Sigmoid colon (tissue), 7 donors: Measurements from ENCODE around the gene PPIL6. TPM values are rescaled to one million over a fixed set of nuclear protein-coding genes. Genes with fewer than 3 reads are reported as not detected.
A peak's percentile ranks its signal among the peaks of the same experiment; 100 is the strongest.

ENCODE experiments used
- DNase-seq: peaks from one replicate; pipeline ENCODE4 v3.0.0-alpha.2; 2019
- H3K27ac ChIP-seq, 4 donors: fragments of 200-600 bp; sonication (generic); one replicate each; pipeline ENCODE4 v1.5.1; 2016 to 2019; ENCODE audit warnings: mild to moderate bottlenecking in 1 of 4
- H3K27me3 ChIP-seq, 3 donors: fragments of 200-600 bp; sonication (generic); one replicate each; pipeline ENCODE4 v1.5.1; 2019; ENCODE audit warnings: mild to moderate bottlenecking in 1 of 3
- H3K36me3 ChIP-seq, 4 donors: fragments of 200-600 bp; sonication (generic); one replicate each; pipeline ENCODE4 v1.5.1; 2016 to 2019
- H3K4me1 ChIP-seq, 4 donors: fragments of 200-600 bp; sonication (generic); one replicate each; pipeline ENCODE4 v1.5.1; 2017 to 2019
- H3K4me3 ChIP-seq, 4 donors: fragments of 200-600 bp; sonication (generic); one replicate each; pipeline ENCODE4 v1.5.1; 2017 to 2019; ENCODE audit warnings: mild to moderate bottlenecking in 2 of 4, moderate library complexity in 1 of 4
- H3K9me3 ChIP-seq, 4 donors: fragments of 200-600 bp in 3 of 4; sonication (generic) in 3 of 4; one replicate each; pipeline versions ENCODE4 v1.5.1 to v1.6.1; 2013 to 2019
- CTCF ChIP-seq, 4 experiments: fragments of 450-650 bp in 3 of 4; fragments of 200-600 bp in 1 of 4; IDR thresholded peaks; one replicate each; pipeline ENCODE4 v1.5.1; 2016 to 2019; ENCODE audit warnings: antibody characterized with exemption in 4 of 4, mild to moderate bottlenecking in 3 of 4, moderate library complexity in 2 of 4
- EP300 ChIP-seq, 4 donors: sonication (generic); formaldehyde crosslinking; IDR thresholded peaks; one replicate each; pipeline ENCODE4 v1.6.1; 2017; ENCODE audit warnings: antibody characterized with exemption in 4 of 4
- POLR2A ChIP-seq, 2 donors: fragments of 450-650 bp; IDR thresholded peaks; one replicate each; pipeline ENCODE4 v1.6.1; 2016; ENCODE audit warnings: antibody characterized with exemption in 2 of 2, mild to moderate bottlenecking in 2 of 2, moderate library complexity in 2 of 2
- POLR2AphosphoS5 ChIP-seq, 4 donors: sonication (generic); formaldehyde crosslinking; IDR thresholded peaks; one replicate each; pipeline ENCODE4 v1.6.1; 2017; ENCODE audit warnings: antibody characterized with exemption in 4 of 4
- WGBS, 2 donors: extraction: QIAGEN DNeasy Blood & Tissue Kit; methylation state at CpG; one replicate each; pipeline ENCODE4 v1.1.7; 2013; 5-methylcytosine and 5-hydroxymethylcytosine counted together
- intact Hi-C: fragments of 100-400 bp; cut with DNase I; formaldehyde crosslinking; loops from one replicate; pipeline ENCODE4 v1.15.1; 2023
- polyA plus RNA-seq, 3 donors: library from polyadenylated mRNA; stranded (reverse); fragments of 200-250 nt; gene quantifications; one replicate each; pipeline ENCODE4 v1.2.3, GENCODE V29; 2013
- total RNA-seq, 4 donors: library from RNA; depleted of rRNA; stranded (reverse); fragments of >200 nt; gene quantifications; one replicate each; pipeline ENCODE4 v1.1.0, GENCODE V29; 2016
- donor health status: healthy with polysubstance abuse.
- donor health status: Bipolar disorder and iron deficiency.
- donor health status: healthy.

Gene PPIL6
- total and polyA plus RNA-seq, 7 donors, result 0.44 to 10.2 (median 1.4) TPM

GRCh38 chr6:109351231-109352130 is 88.9 kb downstream of the PPIL6 start:
- Histone ChIP-seq H3K4me3 (no peak overlapping the region), H3K9me3 (peaks cover 0 to 2% (median 0%) of the 10 kb centered on the region in 4 donors), H3K36me3 (peaks cover 0 to 22% (median 0%) of the 10 kb centered on the region in 4 donors), H3K4me1 (peaks cover 0 to 11% (median 8%) of the 10 kb centered on the region in 4 donors), H3K27me3 (no peaks in the 10 kb centered on the region), H3K27ac (no peak overlapping the region)
- no peak for TF ChIP-seq POLR2AphosphoS5 (IDR thresholded peaks at IDR 0.05)
- no peak for TF ChIP-seq POLR2A (IDR thresholded peaks at IDR 0.05)
- TF ChIP-seq EP300 (IDR thresholded peaks at IDR 0.05), result no peak
- TF ChIP-seq CTCF (IDR thresholded peaks at IDR 0.05), result no peak
- 81 to 89% methylated on average over 5 of the region's 5 CpGs for WGBS, 2 donors
- intact Hi-C loops, result no loop called here
- DNase-seq, result no peak

- H3K4me3 ChIP-seq, result no peak overlapping the region
- peaks cover 0 to 11% (median 8%) of the 10 kb centered on the region in 4 donors for H3K4me1 ChIP-seq
- no peak overlapping the region for H3K27ac ChIP-seq
- peaks cover 0 to 5% (median 0%) of the 10 kb centered on the region in 4 donors for H3K36me3 ChIP-seq
- 15 to 54% methylated on average over 3 of the region's 3 CpGs for WGBS, 2 donors
- intact Hi-C loops, result no loop called here
- H3K27me3 ChIP-seq, result no peaks in the 10 kb centered on the region
- H3K9me3 ChIP-seq, result no peaks in the 10 kb centered on the region
- DNase-seq, result no peak
- TF ChIP-seq POLR2A (IDR thresholded peaks at IDR 0.05) (no peak), POLR2AphosphoS5 (IDR thresholded peaks at IDR 0.05) (peak in 1 of 4 donors; percentile 32)
Observed at GRCh38 chr6:109349419-109349987, 90.9 kb downstream of the PPIL6 start.

GRCh38 chr6:109348226-109348625 is 92.2 kb downstream of the PPIL6 start:
- WGBS, 2 donors, result 78 to 87% methylated on average over 8 of the region's 8 CpGs
- Histone ChIP-seq H3K27me3 (no peaks in the 10 kb centered on the region), H3K9me3 (no peaks in the 10 kb centered on the region), H3K36me3 (no peaks in the 10 kb centered on the region), H3K27ac (no peak overlapping the region), H3K4me1 (peaks cover 0 to 11% (median 8%) of the 10 kb centered on the region in 4 donors), H3K4me3 (no peak overlapping the region)
- intact Hi-C loops, result no loop called here
- DNase-seq, result no peak
- TF ChIP-seq EP300 (IDR thresholded peaks at IDR 0.05), result no peak
- no peak for TF ChIP-seq CTCF (IDR thresholded peaks at IDR 0.05)
- TF ChIP-seq POLR2A (IDR thresholded peaks at IDR 0.05), result no peak
- no peak for TF ChIP-seq POLR2AphosphoS5 (IDR thresholded peaks at IDR 0.05)

- 15 to 61% methylated on average over 3 of the region's 3 CpGs for WGBS, 2 donors
- H3K27ac ChIP-seq, result no peak overlapping the region
- H3K4me3 ChIP-seq, result no peak overlapping the region
- H3K27me3 ChIP-seq, result no peaks in the 10 kb centered on the region
- H3K36me3 ChIP-seq, result no peaks in the 10 kb centered on the region
- intact Hi-C loops, result no loop called here
- H3K9me3 ChIP-seq, result no peaks in the 10 kb centered on the region
- peaks cover 0 to 11% (median 8%) of the 10 kb centered on the region in 4 donors for H3K4me1 ChIP-seq
- TF ChIP-seq EP300 (IDR thresholded peaks at IDR 0.05), result no peak
- TF ChIP-seq POLR2A (IDR thresholded peaks at IDR 0.05), result no peak
- TF ChIP-seq POLR2AphosphoS5 (IDR thresholded peaks at IDR 0.05), result no peak
- no peak for TF ChIP-seq CTCF (IDR thresholded peaks at IDR 0.05)
- DNase-seq, result no peak
Observed at GRCh38 chr6:109347779-109348178, 92.6 kb downstream of the PPIL6 start.

GRCh38 chr6:109345986-109346385 is 94.4 kb downstream of the PPIL6 start:
- TF ChIP-seq CTCF (IDR thresholded peaks at IDR 0.05), result no peak
- Histone ChIP-seq H3K9me3 (no peaks in the 10 kb centered on the region), H3K4me1 (peaks cover 0 to 11% (median 8%) of the 10 kb centered on the region in 4 donors), H3K4me3 (no peak overlapping the region), H3K27me3 (no peaks in the 10 kb centered on the region), H3K36me3 (no peaks in the 10 kb centered on the region), H3K27ac (no peak overlapping the region)
- no peak for DNase-seq
- intact Hi-C loops, result no loop called here
- 91 to 94% methylated on average over 4 of the region's 4 CpGs for whole genome bisulfite sequencing, 2 donors
